Activated CD8-positive, alpha-beta memory T cell treated with anti-CD3 and anti-CD28 coated beads for 48 hours (primary cell): ENCODE measurements around the gene SELENOM.

ENCODE experiments used
- DNase-seq, 3 experiments: peaks; one replicate each; pipeline ENCODE4 v3.0.0-alpha.2; 2020; ENCODE audit warnings: low read depth in 2 of 3, low spot score in 2 of 3

Gene SELENOM

GRCh38 chr22:31092161-31092560, 15.2 kb downstream of the SELENOM start:
- DNase-seq = no peak

GRCh38 chr22:31091106-31091975, 16.0 kb downstream of the SELENOM start:
- no peak for DNase-seq

DNA sequence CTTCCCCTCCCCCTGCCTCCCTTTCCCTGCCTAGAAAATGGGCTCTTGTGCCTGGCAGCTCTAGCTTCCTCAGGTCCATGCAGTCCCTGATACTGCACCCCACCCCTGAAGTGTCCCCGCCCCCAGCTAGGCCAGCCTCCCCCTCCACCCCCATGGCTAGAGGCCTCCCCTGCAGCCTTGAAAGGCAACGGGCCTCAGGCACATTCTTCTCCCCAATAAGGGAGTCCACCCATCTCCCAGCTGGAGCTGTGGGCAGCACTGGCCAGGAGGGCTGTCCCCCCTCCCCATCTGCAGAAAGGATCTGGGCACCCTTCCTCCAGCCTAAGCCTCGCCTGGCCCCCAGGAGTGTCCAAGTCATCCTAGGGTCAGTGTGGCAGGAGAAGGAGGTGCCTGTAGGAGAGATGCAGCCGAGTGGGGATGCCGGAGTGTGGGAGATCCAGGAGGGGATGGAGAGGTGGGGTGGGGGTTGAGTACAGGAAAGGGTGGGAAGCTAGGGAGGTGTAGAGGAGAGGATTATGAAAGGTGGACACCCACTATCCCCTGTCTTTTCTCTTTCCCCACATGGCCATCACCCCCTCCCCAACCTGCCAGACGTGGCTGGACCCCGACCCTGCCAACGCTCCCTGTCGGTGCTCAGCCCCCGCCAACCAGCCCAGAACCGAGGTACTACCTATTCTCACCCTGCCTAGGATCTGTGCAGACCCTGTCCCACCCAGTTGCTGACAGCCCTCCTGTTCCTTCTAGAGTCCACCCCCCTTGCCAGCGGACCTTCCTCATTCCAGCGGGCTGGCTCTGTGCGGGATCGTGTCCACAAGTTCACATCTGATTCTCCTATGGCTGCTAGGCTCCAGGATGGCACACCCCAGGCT, 16.9 kb downstream of the SELENOM start:
- no peak for DNase-seq

- no peak for DNase-seq
These were observed 17.9 kb downstream of the SELENOM start for GRCh38 chr22:31089160-31090100.

DNA sequence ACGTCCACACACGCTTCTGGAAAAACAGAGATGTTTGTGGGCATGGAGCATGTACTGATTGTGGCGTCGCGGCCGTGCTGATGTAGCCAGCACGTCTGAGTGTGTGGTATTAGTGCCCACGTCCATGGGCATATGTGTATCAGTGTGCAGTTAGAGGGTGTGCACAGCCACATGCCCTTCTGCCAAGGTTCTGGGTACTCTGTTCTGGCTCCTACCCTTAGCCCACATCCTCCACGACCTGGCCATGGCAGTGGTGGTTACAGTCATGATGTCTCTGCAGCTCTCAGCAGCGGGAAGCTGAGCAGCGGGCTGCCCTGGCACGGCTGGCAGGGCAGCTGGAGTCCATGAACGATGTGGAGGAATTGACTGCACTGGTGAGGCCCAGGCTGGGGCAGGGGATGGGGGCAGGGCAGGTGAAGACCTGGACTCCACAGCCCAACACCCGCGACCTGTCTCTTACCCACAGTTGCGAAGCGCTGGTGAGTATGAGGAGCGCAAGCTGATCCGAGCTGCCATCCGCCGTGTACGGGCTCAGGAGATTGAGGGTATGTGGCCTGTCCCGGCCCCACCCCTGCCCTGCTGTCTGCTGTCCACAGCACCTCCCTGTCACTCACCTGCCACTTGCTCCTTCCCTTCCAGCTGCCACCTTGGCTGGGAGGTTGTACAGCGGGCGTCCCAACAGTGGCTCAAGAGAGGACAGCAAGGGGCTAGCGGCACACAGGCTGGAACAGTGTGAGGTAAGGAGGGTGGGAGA, 19.0 kb downstream of the SELENOM start:
- no peak for DNase-seq

GRCh38 chr22:31087744-31088215, 19.6 kb downstream of the SELENOM start:
- no peak for DNase-seq

DNA sequence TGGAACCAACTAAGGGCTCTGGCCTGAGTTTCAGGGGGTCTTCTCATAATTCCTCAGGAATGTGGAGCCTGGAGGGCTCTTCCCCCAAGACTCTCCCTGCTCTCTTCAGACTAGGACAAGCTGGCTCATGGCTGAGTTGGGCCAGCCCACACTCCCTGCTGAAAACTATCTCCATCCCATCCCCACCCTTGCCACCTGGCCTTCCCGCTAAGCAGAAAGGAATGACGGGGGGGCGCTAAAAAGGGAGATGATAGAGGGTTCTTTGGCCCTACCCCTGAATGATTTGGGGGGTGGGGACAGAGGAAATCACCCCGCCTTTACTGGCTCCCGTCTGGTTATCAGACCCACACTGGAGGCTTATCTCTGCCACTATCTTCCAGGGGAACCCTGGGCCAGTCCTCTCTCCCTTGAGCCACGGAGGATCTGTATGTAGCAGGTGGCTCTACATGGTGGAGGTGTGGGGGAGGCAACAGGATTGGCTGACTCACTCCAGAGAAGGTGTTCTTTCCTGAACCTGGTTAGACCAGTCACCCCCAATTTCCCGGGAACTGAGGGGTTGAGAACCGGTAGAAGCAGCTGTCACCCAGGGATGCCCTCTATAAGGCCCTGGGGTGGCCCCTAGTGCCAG, 20.6 kb downstream of the SELENOM start:
- no peak for DNase-seq

- DNase-seq = no peak
These were observed 21.4 kb downstream of the SELENOM start for GRCh38 chr22:31085928-31086327.

GRCh38 chr22:31085493-31085824, 21.9 kb downstream of the SELENOM start:
- no peak for DNase-seq

DNA sequence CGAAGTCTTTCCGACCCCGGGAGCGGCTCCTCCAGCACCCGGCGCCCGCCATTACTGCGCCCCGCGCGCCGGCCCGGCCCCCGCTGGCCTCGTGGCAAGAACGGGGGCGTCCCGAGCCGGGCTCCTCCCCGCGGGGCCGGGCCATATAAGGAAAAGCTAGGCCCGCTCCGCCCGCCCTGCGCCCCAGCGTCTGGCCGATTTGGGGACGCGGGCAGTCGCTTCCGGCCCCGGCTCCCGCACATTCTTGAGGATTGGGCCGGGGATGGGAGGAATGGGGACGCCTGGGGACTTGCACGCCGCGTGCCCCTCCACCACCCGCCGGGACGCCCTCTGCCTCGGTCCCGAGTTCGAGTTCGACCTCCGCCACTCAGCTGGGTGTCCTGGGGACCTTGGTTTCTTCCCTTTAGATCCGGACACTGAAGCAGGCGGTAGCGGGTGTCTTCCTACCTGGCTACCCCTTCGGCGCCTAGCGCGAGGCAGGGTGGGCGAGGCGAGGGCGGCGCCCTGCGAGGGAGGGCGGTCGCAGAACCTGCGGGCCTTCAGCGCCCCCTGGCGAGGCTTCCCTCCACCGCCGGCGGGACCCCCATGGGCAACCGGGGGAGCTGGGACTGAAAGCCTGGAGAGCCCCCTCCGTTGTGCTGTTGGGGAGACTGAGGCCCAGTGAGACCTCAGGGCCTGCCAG, 22.4 kb downstream of the SELENOM start:
- peak; percentile 80 to 85 (median 81) for DNase-seq

GRCh38 chr22:31083923-31084810, 23.2 kb downstream of the SELENOM start:
- DNase-seq = no peak

GRCh38 chr22:31083377-31083768, 24.0 kb downstream of the SELENOM start:
- DNase-seq = no peak

DNA sequence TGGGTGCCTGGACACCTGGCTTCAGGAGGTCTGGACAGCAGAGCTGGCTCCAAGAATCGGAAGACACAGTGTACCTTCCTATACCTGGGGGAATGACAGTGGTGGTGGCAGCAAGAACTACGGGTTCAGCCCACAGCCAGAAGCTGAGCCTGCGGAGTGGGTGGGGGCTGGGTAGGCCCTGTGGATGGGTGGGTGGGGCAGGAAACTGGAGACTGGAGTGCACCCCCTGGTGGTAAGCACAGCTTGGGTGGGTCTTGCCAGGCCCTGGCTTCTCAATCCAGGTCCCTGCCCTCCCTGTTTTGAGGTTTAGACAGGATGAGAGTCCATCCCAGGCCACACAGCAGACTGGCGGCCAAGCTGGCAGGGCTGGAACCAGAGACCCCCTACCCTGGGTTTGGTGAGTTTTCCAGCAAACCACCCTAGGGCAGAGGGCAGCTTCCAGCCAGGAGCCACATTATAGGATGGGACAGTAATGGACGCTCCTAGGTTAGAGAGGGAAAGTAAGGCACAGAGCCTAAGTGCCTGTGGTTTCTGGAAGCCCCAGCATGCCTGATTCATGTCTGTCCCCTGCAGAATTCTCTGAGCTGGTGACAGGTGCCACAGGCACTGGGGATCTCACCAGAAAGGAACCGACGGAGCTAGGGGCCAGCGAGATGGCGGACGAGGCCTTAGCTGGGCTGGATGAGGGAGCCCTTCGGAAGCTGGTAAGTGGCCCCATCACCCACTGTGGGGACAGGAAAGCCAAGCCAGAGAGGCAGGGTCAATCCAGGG, 24.6 kb downstream of the SELENOM start:
- peak in 1 of 3 experiments; percentile 61 for DNase-seq

- DNase-seq = no peak
These were observed 25.3 kb downstream of the SELENOM start for GRCh38 chr22:31081963-31082605.

DNA sequence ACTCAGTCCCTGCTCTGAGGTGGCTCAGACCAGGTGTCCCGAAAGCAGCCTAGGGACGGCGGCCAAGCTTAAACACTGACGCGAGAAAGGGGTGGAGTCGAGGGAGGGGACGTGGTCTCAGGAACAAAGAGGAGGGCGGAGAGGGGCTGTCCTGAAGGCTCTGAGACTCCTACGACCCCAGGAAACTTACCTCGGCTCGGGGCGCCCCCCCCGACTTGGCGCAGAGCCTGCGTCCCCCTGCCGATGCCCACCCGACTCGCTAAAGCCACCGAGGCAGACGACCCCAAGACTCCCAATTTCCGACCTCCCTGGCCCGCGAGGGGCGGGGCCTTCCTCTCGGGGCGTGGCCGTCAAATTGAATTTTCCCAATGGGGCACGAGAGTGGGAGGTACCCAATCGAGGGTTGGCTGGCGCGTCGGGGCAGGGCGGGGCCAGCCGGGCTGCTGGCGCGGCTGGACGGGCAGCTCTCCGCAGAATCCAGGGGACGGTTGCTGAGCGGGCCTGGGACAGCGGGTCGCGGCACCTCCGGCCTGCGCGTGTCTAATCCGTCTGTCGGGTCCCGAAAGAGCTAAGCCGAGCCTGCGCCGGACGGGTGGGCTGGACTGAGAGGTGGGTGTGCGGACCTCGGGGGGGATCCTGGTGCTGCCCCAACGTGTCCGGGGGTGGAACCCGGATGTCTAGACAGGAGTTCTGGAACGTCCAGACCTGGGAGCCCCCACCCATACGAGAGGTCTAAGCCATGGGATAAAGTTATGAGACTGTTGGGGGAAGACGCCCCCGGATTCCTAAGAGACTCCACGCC, 26.3 kb downstream of the SELENOM start, which contains the start of gene SMTN:
Gene SMTN, plus strand, starts transcription at position 471 of the 802 bp plus-strand sequence. CDS start 1,941 bp downstream, outside the sequence.
- peak; percentile 66 to 79 (median 77) for DNase-seq
